NT2/D1 (cell line): ENCODE results near the gene CADM2.

Source experiments
- DNase-seq: peaks from one replicate; pipeline ENCODE4 v3.0.0-alpha.2; 2011; ENCODE audit warnings: low read depth, low spot score
- H3K27me3 ChIP-seq: 2 replicates; pipeline ENCODE4 v1.6.0; 2011; ENCODE audit warnings: mild to moderate bottlenecking; ENCODE audit not compliant: insufficient read length, insufficient read depth
- H3K36me3 ChIP-seq: 2 replicates; pipeline ENCODE4 v1.6.1; 2011; ENCODE audit warnings: mild to moderate bottlenecking, low read length, mixed read lengths; ENCODE audit not compliant: insufficient read depth, insufficient read length
- H3K4me1 ChIP-seq: 2 replicates; pipeline ENCODE4 v1.5.1; 2011; ENCODE audit not compliant: insufficient read depth, insufficient read length
- H3K4me3 ChIP-seq: 2 replicates; pipeline ENCODE4 v1.5.1; 2011; ENCODE audit warnings: low read depth; ENCODE audit not compliant: insufficient read length
- H3K9ac ChIP-seq: 2 replicates; pipeline ENCODE4 v1.6.0; 2011; ENCODE audit warnings: low read depth; ENCODE audit not compliant: insufficient read length
- H3K9me3 ChIP-seq: 2 replicates; pipeline ENCODE4 v1.5.1; 2011; ENCODE audit warnings: mild to moderate bottlenecking, low read length; ENCODE audit not compliant: insufficient read depth
- SUZ12 ChIP-seq: IDR thresholded peaks from 2 replicates; pipeline ENCODE4 v1.6.1; 2011; ENCODE audit not compliant: insufficient read length, insufficient read depth; ENCODE audit errors: extremely low read depth
- YY1 ChIP-seq: IDR thresholded peaks from 2 replicates; pipeline ENCODE4 v1.6.1; 2011; ENCODE audit not compliant: insufficient read length, insufficient read depth
- ZNF274 ChIP-seq: IDR thresholded peaks from 2 replicates; pipeline ENCODE4 v1.6.1; 2011; ENCODE audit warnings: mild to moderate bottlenecking, low read depth, low read length

CADM2 gene

GRCh38 chr3:85890043-85890555 is 931.3 kb downstream of the CADM2 start:
- Histone ChIP-seq H3K9me3 (peaks cover 17% of the 10 kb centered on the region; the same call in 1 of the 2 replicates), H3K9ac (no peak overlapping the region), H3K4me1 (no peaks in the 10 kb centered on the region), H3K36me3 (no peaks in the 10 kb centered on the region), H3K27me3 (no peaks in the 10 kb centered on the region), H3K4me3 (no peak overlapping the region)
- DNase-seq: peak; percentile 23
- TF ChIP-seq YY1 (no peak), SUZ12 (no peak), ZNF274 (no peak)

- H3K9me3 ChIP-seq: no peaks in the 10 kb centered on the region
- no peak for DNase-seq
- no peaks in the 10 kb centered on the region for H3K4me1 ChIP-seq
- H3K36me3 ChIP-seq: no peaks in the 10 kb centered on the region
- no peaks in the 10 kb centered on the region for H3K27me3 ChIP-seq
- TF ChIP-seq YY1: no peak
- H3K9ac ChIP-seq: no peak overlapping the region
- no peak overlapping the region for H3K4me3 ChIP-seq
These were observed 944.6 kb downstream of the CADM2 start for GRCh38 chr3:85903434-85903833.

GRCh38 chr3:85912980-85913379 is 954.2 kb downstream of the CADM2 start:
- Histone ChIP-seq H3K27me3 (no peaks in the 10 kb centered on the region), H3K4me3 (no peak overlapping the region), H3K4me1 (no peaks in the 10 kb centered on the region), H3K9ac (no peak overlapping the region), H3K36me3 (no peaks in the 10 kb centered on the region), H3K9me3 (no peaks in the 10 kb centered on the region)
- DNase-seq: no peak
- TF ChIP-seq YY1: no peak
- TF ChIP-seq ZNF274: no peak
- no peak for TF ChIP-seq SUZ12

- Histone ChIP-seq H3K27me3 (no peaks in the 10 kb centered on the region), H3K9ac (no peak overlapping the region)
These were observed 963.6 kb downstream of the CADM2 start for GRCh38 chr3:85922374-85922773.

GRCh38 chr3:85930718-85931117 is 971.9 kb downstream of the CADM2 start:
- Histone ChIP-seq H3K9me3 (no peaks in the 10 kb centered on the region), H3K4me1 (no peaks in the 10 kb centered on the region), H3K4me3 (no peak overlapping the region), H3K9ac (no peak overlapping the region), H3K36me3 (no peaks in the 10 kb centered on the region), H3K27me3 (no peaks in the 10 kb centered on the region)
- DNase-seq: no peak
- TF ChIP-seq YY1 (no peak), SUZ12 (no peak), ZNF274 (no peak)

More at GRCh38 chr3:85922374-85922773, 963.6 kb downstream of the CADM2 start:
- no peak for DNase-seq
- H3K4me3 ChIP-seq: no peak overlapping the region
- no peaks in the 10 kb centered on the region for H3K36me3 ChIP-seq
- H3K9me3 ChIP-seq: no peaks in the 10 kb centered on the region
- TF ChIP-seq ZNF274 (no peak), SUZ12 (no peak), YY1 (no peak)
- H3K4me1 ChIP-seq: no peaks in the 10 kb centered on the region

- Histone ChIP-seq H3K9me3 (no peaks in the 10 kb centered on the region), H3K4me1 (no peaks in the 10 kb centered on the region), H3K27me3 (no peaks in the 10 kb centered on the region), H3K4me3 (no peak overlapping the region), H3K36me3 (no peaks in the 10 kb centered on the region), H3K9ac (no peak overlapping the region)
- TF ChIP-seq YY1 (no peak), ZNF274 (no peak), SUZ12 (no peak)
- DNase-seq: no peak
These were observed 974.5 kb downstream of the CADM2 start for GRCh38 chr3:85933326-85933725.

- Histone ChIP-seq H3K9ac (no peak overlapping the region), H3K36me3 (no peaks in the 10 kb centered on the region), H3K27me3 (no peaks in the 10 kb centered on the region), H3K4me3 (no peak overlapping the region), H3K9me3 (no peaks in the 10 kb centered on the region), H3K4me1 (no peaks in the 10 kb centered on the region)
- TF ChIP-seq SUZ12: no peak
- no peak for TF ChIP-seq ZNF274
- no peak for TF ChIP-seq YY1
- no peak for DNase-seq
These were observed 976.4 kb downstream of the CADM2 start for GRCh38 chr3:85935171-85935570.

GRCh38 chr3:85939074-85939482 is 980.3 kb downstream of the CADM2 start:
- no peak for DNase-seq

More at GRCh38 chr3:85939074-85939482, 980.3 kb downstream of the CADM2 start:
- Histone ChIP-seq H3K27me3 (no peaks in the 10 kb centered on the region), H3K4me1 (no peaks in the 10 kb centered on the region), H3K9me3 (no peaks in the 10 kb centered on the region), H3K4me3 (no peak overlapping the region), H3K36me3 (no peaks in the 10 kb centered on the region), H3K9ac (no peak overlapping the region)
- no peak for TF ChIP-seq ZNF274
- TF ChIP-seq YY1: no peak
- no peak for TF ChIP-seq SUZ12
